HG03196 (cell line): ENCODE results near the gene MPI.
"Not testable (repeated sequence)": the region's sequence is repeated elsewhere in the genome, so short reads cannot be mapped to it uniquely, and the experiment has no call there.

Source experiments
- ATAC-seq: cut with Tn5 transposase; IDR thresholded peaks from one replicate; pipeline ENCODE4 v1.9.1; 2021; ENCODE audit not compliant: unreplicated experiment

Gene MPI

GRCh38 chr15:74928771-74929198 is 38.9 kb downstream of the MPI start:
- ATAC-seq = no peak

- no peak for ATAC-seq
Measured at GRCh38 chr15:74933573-74933972, 43.7 kb downstream of the MPI start.

GRCh38 chr15:74935193-74935592 is 45.4 kb downstream of the MPI start:
- not testable (repeated sequence) for ATAC-seq

GRCh38 chr15:74937272-74937589 is 47.4 kb downstream of the MPI start:
- no peak for ATAC-seq

- peak; percentile 86 for ATAC-seq
Measured at GRCh38 chr15:74937590-74938371, 47.9 kb downstream of the MPI start, which contains the start of gene COX5A. TSS of gene COX5A (minus strand) at chr15:74938073. CDS start at chr15:74938014, 59 bp downstream.

GRCh38 chr15:74950078-74950908 is 60.5 kb downstream of the MPI start:
- no peak for ATAC-seq

GRCh38 chr15:74951006-74951405 is 61.2 kb downstream of the MPI start:
- no peak for ATAC-seq
